ENCODE measurements around the gene SSU72.
"Not testable (repeated sequence)": the region's sequence is repeated elsewhere in the genome, so short reads cannot be mapped to it uniquely, and the experiment has no call there.

The SSU72 gene

DNA sequence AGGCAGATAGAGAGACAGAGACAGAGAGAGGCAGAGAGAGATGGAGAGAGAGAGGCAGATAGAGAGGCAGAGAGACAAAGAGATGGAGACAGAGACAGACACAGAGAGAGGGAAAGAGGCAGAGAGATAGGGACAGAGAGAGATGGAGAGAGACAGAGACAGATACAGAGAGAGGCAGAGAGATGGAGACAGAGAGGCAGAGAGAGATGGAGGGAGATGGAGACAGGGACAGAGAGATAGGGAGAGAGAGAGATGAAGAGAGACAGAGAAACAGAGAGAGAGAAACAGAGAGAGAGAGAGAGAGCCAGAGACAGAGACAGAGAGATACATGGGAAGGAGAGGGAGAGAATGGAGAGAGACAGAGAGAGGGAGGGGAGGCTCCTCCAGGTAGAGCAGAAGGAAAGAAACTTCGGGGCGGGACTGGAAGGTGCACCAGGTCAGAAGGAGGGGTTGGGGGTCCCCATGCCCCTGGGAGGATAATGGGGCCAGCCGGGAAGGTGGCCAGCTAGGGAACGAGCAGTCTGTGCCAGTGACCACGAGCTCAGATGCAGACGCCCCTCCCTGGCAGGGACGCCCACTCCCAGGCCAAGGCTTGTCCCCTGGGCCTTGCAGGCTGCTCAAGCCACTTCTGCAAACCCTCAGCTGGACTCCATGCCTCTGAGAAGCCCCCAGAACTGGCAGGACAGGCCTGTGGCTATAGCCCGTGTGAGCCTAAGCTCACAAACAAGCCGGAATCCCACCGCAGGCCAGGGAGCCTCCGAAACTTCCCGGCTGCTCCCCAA, 22.0 kb upstream of the SSU72 start:
- DNase-seq (ENCODE audit: low read depth in 2 of 3, low spot score in 2 of 3): no peak

DNA sequence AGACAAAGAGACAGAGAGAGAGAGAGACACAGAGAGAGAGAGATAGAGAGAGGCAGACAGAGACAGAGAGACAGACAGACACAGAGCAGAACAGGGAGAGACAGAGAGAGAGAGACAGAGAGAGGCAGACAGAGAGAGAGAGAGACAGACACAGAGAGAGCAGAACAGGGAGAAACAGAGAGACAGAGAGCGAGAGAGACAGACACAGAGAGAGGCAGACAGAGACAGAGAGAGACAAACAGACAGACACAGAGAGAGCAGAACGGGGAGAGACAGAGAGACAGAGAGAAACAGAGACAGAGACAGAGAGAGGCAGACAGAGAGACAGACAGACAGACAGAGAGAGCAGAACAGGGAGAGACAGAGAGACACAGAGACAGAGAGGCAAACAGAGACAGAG, 20.7 kb upstream of the SSU72 start:
- not testable (repeated sequence) for DNase-seq (ENCODE audit: low read depth in 2 of 3, low spot score in 2 of 3)

DNA sequence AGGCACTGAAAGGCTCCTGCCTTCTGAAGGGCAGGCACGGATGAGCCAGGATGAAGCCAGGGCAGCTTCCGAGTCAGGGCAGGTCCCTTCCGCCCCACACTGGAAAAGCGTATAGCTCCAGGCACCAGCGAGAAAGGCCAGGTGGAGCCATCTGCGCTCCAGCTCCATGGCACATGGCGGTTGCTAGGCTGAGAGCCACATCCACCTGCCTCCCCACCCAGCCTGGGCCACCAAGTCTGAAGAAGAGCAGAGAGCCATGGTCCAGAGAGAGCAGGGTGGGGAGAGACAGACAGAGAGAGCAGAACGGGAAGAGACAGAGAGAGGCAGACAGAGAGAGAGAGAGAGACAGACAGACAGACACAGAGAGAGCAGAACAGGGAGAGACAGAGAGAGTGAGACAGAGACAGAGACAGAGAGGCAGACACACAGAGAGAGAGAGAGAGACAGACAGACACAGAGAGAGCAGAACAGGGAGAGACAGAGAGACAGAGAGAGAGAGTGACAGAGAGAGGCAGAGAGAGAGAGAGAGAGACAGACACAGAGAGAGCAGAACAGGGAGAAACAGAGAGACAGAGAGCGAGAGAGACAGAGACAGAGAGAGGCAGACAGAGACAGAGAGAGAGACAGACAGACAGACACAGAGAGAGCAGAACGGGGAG, 20.1 kb upstream of the SSU72 start:
- DNase-seq (ENCODE audit: low read depth in 2 of 3, low spot score in 2 of 3): no peak

DNA sequence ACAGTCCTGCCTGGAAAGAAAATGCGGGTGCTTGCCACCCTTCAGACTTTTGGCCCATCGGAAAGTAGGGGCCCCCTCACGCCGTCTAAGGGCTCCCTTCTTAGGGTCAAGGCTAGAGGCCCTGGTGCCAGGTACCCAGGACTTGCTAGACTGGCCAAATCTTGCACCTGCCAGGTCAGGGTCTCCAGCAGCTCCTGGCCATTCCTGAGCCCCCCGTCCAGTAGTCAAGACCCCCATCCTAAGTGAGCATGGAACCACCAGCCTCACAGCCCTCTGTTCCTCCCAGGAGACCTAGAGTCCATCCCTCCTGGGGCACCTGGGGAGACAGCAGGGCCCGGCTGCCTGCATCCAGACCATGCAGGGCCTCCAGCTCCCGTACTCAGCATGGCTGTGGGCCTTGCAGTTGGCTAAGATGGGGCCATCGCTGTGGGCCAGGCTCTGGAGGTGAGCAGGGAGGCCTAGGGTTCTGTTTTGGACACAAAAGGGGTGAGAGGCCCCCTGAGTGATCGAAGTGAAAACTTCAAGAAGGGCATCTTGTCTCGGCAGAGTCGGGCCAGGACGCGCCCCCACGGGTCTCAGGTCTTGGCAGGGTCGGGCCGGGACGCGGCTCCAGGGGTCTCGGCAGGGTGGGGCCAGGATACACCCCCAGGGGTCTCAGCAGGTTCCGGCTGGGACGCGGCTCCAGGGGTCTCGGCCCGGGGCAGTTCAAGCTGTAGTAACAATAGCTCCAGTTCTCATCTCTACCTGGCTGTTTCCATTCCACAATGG, 19.4 kb upstream of the SSU72 start:
- DNase-seq (ENCODE audit: low read depth in 2 of 3, low spot score in 2 of 3): no peak

DNA sequence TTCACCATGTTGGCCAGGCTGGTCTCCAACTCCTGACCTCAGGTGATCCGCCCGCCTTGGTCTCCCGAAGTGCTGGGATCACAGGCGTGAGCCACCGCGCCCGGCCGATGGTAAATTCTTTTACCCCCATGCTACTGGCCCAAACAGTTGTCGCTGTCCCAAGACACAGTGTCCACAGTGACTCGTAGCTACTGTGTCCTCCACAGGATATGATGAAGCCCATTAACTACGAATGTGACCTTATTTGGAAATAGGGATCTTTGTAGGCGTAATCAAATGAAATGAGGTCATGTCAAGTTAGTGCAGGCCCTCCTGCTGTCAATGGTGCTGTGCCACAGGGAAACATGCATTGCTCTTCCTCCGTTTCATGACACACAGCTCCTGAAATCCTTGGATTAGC, 16.8 kb upstream of the SSU72 start:
- no peak for DNase-seq (ENCODE audit: low read depth in 2 of 3, low spot score in 2 of 3)

DNA sequence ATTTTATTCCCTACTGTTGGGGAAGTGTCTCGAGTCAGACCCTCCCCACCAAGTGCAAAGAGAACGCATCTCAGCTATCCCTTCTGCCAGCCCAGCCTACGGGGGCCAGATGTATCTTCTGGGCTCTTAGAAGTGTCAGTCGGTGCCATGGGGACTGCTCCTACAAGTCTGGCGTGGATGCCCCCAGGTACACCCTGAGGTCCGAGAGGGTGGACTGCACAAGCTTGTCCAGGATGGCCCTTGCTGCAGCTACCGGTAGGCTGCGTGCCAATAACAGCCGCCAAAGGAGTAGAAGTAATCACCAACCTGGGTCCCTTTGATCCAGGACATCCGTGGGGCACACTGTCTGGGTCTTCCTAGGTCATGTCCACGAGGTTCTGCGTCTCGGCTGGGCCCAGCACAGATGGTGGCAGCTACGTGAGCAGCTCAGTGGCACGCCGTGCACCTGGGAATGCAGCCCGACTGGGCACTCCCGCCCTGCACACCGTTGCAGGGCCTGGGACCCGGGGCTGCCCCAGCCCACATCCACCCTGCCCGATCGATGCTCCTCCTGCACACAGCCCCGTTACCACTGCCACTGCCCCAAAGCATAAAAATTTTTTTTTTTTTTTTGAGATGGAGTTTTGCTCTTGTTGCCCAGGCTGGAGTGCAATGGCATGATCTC, 8.8 kb upstream of the SSU72 start:
- no peak for DNase-seq (ENCODE audit: low read depth in 2 of 3, low spot score in 2 of 3)

DNA sequence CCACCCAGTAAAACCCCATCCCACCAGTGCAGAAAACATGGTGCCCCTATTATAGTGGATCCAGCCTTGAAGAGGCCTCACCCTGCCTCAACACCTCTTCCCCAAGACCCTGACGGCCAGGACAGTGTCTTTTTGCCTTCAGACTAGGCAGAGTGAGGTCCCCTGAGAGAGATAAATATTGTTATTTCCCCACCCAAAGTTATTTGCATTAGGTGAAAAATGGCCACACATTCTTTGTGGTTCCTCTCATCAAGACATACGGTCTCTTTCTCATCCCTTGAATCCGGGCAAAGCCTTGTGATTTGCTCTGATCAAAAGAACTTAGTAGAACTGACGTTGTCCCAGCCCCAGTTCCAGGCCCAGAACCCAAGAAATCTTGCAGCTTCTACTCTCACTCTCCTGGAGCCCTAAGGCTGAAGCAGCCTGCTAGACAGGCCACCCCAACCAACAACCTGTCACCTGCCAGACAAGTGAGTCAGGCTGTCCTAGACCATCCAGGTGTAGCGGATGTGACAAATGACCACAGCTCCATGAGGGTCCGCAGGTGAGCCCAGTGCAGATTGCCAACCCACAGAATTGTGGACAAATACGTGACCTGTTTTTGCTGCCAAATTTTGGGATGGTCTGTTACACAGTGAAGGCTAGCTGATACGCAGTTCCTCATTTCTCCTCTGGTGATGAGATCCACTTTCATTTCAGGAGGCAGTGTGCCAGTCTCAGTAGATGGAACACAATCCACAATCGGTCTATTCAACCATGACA, 8.1 kb upstream of the SSU72 start:
- no peak for DNase-seq (ENCODE audit: low read depth in 2 of 3, low spot score in 2 of 3)

DNA sequence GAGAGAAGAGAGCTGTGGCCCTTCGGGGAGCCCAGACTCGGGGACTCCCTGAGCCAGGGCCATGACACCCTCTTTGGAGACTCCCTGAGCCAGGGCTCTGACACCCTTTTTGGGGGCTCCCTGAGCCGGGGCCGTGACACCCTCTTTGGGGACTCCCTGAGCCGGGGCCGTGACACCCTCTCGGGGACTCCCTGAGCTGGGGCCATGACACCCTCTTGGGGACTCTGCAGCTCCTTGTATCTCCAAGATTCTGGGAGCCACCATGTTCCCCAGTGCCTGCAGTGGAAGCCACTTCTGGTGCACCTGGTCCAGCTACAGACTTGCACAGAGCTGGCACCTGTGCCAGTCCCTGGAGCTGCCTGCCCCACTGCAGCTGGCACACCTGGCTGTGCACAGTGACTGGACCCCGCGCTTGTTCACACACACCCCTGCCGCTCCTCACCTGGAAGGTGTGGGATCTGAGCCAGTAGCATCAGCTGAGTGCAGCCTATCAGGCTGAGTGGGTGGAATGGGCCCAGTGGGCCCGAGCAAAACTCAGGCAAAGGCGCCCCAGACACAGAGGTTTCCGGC, 3.8 kb upstream of the SSU72 start:
- no peak for DNase-seq (ENCODE audit: low read depth in 2 of 3, low spot score in 2 of 3)

DNA sequence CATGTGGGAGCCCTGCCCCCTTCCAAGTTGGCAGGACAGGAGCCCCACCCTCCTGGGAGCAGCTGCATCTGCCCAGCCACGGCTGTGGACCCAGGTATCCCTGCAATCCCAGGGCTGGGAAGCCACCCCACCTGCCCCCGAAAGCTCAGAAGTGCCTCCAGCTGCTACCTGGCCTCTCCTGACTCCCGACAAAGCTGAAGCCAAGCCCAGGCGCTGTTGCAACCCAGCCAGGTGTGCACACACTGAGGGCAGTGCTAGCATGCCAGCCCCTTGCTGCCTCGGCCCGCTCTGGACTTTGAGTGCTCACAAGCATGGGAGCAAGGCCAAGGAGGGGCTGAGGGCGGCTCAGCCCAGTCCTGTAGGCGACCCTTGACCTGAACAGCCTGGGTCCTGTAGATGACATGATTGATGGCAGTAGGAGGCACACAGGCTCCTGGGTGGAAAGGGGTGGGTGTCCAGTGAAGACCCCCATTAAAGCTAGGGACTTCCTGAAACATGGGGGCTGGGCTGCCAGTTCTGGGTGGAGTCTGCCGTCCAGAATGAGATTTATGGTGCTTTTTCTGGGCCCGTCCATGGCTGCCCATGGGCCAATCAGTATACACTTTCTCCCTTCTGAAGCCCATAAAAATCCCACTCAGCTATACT, 2.8 kb upstream of the SSU72 start:
- DNase-seq (ENCODE audit: low read depth in 2 of 3, low spot score in 2 of 3): no peak

DNA sequence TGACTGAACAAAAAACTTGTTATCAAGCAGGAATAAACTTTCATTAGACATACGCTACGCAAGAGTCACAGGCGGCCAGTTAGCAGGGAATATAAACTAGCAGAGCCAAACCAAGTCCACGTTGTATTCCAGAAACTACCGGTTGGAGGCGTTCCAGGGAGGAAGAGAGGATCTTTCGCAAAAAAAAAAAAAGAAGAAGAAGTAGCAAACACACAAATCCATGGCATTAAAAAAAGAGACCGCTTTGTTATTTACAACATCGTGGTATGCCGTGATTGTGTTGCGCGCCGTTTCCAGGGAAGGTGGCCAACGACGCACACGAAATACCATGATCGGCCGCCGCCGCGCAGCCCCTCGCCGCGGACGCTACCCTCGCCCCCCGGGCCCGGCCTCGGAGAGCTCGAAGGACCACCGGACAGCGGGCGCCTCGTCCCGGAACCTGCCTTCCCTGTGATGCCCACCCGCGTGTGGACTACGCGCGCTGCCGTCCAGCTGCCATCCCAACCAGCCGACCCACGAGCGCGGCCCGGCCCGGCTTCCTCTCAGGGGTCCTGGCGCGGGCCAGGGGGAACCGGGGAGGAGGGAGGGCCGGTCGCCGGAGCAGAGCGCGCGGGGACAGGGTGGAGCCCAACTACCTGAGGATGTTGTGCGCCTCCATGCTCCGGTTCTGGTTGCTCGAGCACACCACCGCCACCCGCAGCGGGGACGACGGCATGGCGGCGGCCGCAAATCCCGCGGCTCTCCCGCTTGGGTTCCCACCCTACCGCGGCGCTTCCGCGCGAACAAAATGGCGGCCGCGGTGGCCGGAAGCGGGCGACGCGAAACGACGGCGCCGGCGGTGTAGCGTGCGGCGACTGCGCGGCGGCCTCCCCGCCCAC, 581 bp downstream of the SSU72 start:
- DNase-seq (ENCODE audit: low read depth in 2 of 3, low spot score in 2 of 3): peak in 2 of 3 experiments; percentile 38 to 62

DNA sequence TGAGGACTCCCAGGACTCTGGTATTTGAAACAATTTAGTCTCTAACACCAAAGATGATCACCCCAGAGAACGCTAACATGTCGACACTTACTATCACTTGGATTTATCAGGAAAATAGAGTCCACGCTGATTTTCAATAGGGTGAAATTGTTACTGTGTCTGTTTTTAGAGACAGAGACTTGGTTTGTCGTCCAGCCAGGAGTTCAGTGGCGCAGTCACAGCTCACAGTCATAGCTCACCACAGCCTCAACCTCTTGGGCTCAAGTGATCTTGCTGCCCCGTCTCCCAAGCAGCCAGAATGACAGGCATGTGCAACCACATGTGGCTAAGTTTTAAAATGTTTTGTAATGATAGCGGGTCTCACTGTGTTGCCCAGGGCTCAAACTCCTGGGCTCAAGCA, 5.3 kb downstream of the SSU72 start:
- DNase-seq (ENCODE audit: low read depth in 2 of 3, low spot score in 2 of 3): no peak

DNA sequence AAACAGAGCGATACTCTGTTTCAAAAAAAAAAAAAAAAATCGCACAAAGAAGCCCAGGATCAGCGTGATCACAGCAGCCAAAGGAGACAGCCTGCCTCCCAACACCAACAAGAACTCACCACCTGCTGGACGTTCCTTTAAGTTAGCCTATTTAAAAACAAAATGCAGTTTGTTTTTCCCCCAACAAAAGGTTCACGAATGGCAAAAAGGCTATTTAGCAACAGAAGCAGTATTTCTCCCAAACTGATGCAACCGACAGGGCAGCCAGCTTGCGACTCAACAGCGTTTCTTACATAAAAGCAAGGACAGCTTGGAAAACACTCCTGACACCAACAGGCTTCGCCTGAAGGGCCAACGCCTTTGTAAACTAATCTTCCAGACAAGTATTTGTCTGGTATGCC, 6.8 kb downstream of the SSU72 start:
- no peak for DNase-seq (ENCODE audit: low read depth in 2 of 3, low spot score in 2 of 3)

DNA sequence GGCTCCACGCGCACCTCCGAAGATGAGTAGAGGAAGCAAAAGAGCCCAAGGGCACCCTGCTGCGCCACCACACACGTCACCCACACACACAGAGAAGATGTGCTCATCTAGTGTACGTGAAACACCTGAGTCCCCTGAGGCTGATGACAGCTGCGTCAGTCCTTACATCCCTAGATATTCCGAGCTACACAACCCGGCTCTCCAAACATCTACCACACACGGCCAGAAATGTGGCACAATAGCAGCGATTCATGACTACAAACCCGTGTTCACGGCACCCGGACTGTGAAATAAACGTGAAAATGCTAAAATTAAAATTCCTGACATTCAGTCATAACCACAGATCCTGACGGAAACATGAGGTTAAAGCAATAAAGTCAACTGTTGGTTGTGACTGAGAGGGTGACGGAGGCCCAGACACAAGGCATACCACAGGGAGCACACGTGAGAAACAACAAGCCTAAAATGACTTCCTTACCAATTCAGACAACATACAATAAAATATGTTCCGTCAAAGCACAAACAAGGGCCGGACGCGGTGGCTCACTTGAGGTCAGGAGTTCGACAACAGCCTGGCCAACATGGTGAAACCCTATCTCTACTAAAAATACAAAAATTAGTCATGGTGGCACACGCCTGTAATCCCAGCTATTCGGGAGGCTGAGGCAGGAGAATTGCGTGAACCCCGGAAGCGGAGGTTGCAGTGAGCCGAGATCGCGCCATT, 7.3 kb downstream of the SSU72 start:
- no peak for DNase-seq (ENCODE audit: low read depth in 2 of 3, low spot score in 2 of 3)

DNA sequence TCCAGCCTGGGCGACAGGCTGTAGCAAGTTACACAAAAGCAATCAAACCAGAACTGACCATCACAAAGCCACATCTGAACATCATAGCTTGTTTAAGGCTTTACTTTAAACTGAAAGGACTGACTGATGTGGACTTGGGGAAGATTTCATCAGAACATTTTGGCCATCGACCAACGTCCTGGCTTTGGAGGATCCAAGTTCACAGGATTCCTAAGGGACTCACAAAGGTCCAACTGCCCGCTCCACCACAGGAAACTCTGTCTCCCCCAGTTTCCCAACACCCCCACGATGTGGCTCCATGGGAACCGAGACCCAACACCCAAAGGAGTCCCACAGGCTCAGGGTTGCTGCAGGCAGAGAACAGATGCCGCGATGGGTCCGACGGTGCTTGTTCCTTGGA, 9.3 kb downstream of the SSU72 start:
- no peak for DNase-seq (ENCODE audit: low read depth in 2 of 3, low spot score in 2 of 3)

DNA sequence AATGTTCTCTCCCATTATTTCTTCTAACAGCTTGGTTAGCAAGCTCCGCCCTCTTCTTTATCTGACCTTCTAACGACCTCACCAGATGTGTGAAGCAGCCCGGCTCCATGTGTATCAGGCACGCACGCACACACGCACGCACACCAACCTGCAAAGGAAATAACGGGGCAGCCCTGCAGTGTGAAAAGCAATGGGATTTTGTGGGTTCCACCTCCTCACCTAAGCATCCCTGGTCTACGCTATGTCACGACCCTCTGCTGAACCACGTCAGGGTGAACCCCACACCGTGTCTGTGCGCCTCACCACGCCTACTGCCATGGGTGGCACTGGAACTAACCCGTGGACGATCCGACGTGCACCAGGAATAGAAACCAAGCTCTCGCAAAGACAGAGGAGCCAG, 10.4 kb downstream of the SSU72 start:
- DNase-seq (ENCODE audit: low read depth in 2 of 3, low spot score in 2 of 3): no peak

DNA sequence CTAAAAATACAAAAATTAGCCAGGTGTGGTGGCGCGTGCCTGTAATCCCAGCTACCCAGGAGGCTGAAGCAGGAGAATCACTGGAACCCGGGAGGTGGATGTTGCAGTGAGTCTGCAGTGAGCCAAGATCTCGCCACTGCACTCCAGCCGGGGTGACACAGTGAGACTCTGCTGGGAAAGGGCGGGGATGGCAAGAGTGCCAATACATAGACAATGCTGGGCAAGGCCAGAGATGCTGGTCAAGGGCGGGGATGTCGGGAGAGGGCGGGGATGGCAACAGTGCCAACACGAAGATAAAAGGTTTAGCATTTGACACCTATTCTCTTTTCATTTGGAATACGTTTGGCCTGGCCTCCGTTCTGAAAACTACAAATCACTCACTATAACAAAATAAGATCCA, 11.0 kb downstream of the SSU72 start:
- DNase-seq (ENCODE audit: low read depth in 2 of 3, low spot score in 2 of 3): no peak

DNA sequence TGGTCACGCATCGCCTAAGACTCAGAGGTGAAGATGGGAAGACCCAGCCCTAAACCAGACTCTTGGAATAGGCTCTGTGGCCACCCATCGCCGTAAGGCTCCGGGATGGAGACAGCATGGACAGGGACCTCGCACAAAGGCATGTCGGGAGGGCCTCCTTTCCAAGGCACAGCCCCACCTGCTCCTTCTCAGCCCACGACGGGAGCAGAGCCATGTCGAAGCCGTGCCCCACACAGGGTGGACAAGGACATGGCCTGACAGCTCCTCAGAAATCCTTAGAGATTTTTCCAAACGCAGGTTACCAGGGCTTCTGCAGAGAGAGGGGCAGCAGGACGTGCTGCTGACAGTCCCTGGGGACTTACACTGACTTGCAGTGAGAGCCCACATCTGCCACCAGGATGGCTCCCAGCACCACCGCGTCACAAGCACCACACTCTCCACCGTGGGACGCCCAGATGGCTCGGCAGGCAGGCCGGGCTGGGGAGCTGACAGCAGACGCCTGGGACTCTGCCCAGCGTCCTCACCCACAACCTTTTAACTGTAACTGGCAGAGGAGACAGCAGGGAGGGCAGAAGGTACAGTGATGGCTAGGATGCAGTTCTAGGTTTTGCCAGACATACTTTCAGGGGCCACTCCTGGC, 12.0 kb downstream of the SSU72 start:
- DNase-seq (ENCODE audit: low read depth in 2 of 3, low spot score in 2 of 3): no peak
